Measurements from ENCODE around the gene PTCH2. TPM values are rescaled to one million over a fixed set of nuclear protein-coding genes. Genes with fewer than 3 reads are reported as not detected.

The PTCH2 gene
- total and polyA plus RNA-seq, 2 experiments from 2014 or later, result 0.66 to 0.97 TPM

DNA sequence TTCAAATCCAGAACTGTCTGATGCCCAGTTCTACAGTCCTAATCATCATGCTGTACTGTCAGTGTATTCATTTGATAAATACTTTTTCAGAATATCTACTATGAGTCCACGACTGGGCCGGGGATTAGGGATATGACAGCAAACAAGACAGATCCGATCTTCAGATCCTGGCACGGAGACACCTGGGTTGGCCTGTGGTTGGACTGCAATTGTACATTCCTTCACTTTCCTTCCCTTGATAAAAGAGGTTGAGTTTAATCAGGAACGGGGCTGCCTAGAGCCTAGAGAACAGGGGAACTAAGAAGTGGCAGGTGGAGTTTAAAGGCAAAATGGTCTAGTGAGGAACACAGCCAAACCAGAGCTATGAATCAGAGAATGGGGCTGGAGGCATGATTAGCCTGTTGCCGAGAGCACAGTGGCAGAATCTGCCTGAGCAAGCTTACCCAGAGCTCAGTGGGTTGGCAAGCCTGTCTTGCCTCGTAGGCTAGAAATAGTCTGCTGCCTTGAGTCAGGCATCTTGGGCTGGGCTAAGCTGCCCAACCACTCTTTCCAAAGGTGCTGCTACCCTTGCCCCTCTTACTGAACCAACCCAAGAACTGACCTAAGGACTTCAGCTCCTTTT is 38.1 kb upstream of the PTCH2 start:
- TF ChIP-seq CTCF (IDR thresholded peaks at IDR 0.05; ENCODE audit: low read depth, low read length), result no peak
- peak in 1 of 2 donors; percentile 56 for DNase-seq (ENCODE audit: low read depth in 1 of 2, low spot score in 1 of 2)
- Histone ChIP-seq H3K27ac (no peak overlapping the region), H3K4me3 (no peak overlapping the region), H3K9me3 (ENCODE audit: low read depth) (no peaks in the 10 kb centered on the region), H3K36me3 (no peaks in the 10 kb centered on the region), H3K27me3 (no peaks in the 10 kb centered on the region), H3K4me1 (ENCODE audit: low read depth) (no peaks in the 10 kb centered on the region)

GRCh38 chr1:44874155-44874554 is 31.1 kb upstream of the PTCH2 start:
- Histone ChIP-seq H3K4me3 (no peak overlapping the region), H3K4me1 (ENCODE audit: low read depth) (no peaks in the 10 kb centered on the region), H3K9me3 (ENCODE audit: low read depth) (no peaks in the 10 kb centered on the region), H3K27ac (no peak overlapping the region), H3K36me3 (peaks cover 5% of the 10 kb centered on the region), H3K27me3 (no peaks in the 10 kb centered on the region)
- no peak for TF ChIP-seq CTCF (IDR thresholded peaks at IDR 0.05; ENCODE audit: low read depth, low read length)
- no peak for DNase-seq (ENCODE audit: low read depth in 1 of 2, low spot score in 1 of 2)

DNA sequence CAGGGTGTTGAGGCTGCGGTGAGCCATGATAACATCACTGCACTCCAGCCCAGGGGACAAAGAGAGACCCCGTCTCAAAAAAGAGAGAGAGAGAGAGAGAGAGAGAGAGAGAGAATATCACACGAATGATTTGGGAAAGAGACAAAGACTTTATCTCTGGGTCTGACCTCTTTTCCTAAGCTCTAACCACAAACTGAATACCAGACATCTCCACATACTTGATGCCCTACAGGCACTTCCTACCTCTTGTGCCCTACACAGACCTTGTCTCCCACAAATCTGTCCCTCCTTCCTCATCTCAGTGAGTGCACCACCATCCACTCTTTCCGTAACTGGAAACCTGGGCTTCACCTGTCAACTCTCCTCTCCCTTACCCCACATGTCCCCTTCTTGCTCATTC is 27.0 kb upstream of the PTCH2 start:
- TF ChIP-seq CTCF (IDR thresholded peaks at IDR 0.05; ENCODE audit: low read depth, low read length), result no peak

DNA sequence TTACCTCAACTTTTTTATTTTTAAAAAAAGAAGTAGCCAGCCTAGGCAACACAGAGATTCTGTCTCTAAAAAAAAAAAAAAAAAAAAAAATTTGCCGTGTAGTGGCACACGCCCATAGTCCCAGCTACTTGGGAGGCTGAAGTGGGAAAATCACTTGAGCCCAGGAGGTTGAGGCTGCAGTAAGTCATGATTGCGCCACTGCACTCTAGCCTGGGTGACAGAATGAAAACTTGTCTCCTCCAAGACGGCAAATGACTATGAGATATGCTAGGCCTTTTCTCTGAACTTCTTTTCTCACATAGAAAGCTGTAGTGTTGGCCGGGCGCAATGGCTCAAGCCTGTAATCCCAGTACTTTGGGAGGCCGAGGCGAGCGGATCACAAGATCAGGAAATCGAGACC is 24.7 kb upstream of the PTCH2 start:
- H3K4me1 ChIP-seq (ENCODE audit: low read depth), result no peaks in the 10 kb centered on the region
- no peak for TF ChIP-seq CTCF (IDR thresholded peaks at IDR 0.05; ENCODE audit: low read depth, low read length)
- no peaks in the 10 kb centered on the region for H3K27me3 ChIP-seq
- H3K4me3 ChIP-seq, result no peak overlapping the region
- no peaks in the 10 kb centered on the region for H3K9me3 ChIP-seq (ENCODE audit: low read depth)
- H3K27ac ChIP-seq, result no peak overlapping the region
- no peak for DNase-seq (ENCODE audit: low read depth in 1 of 2, low spot score in 1 of 2)
- H3K36me3 ChIP-seq, result peaks cover 9% of the 10 kb centered on the region

More for the DNA sequence above, 27.0 kb upstream of the PTCH2 start:
- Histone ChIP-seq H3K27ac (no peak overlapping the region), H3K4me3 (no peak overlapping the region), H3K27me3 (no peaks in the 10 kb centered on the region), H3K36me3 (peaks cover 9% of the 10 kb centered on the region), H3K4me1 (ENCODE audit: low read depth) (no peaks in the 10 kb centered on the region), H3K9me3 (ENCODE audit: low read depth) (no peaks in the 10 kb centered on the region)
- no peak for DNase-seq (ENCODE audit: low read depth in 1 of 2, low spot score in 1 of 2)

DNA sequence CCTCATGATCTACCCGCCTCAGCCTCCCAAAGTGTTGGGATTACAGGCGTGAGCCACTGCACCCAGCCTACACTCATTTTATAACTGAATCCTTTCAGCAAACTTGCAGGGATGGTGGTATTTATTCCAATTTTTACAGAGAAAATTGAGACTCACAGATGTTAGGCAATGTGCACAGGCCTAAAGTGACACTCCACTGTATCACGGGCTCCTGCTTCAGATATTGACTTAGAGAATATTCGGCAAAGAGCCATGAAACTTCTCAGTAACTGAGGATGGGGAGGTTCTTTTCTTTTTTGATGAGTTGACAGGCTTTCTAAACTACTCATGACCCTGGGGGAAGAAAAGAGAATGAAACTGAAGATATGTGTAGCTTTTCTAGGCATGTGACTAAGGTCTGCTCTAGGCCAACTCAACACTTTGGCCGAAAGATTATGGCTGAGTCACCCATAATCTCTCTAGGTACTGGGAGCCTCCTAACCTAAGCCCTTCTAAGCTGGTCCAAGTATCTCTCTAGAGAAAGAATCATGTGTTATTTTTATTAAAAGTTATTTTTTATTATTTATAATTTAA is 19.9 kb upstream of the PTCH2 start:
- no peak overlapping the region for H3K4me3 ChIP-seq
- no peak overlapping the region for H3K27ac ChIP-seq
- H3K36me3 ChIP-seq, result no peaks in the 10 kb centered on the region
- TF ChIP-seq CTCF (IDR thresholded peaks at IDR 0.05; ENCODE audit: low read depth, low read length), result no peak
- H3K9me3 ChIP-seq (ENCODE audit: low read depth), result no peaks in the 10 kb centered on the region
- peak in 1 of 2 donors; percentile 73 for DNase-seq (ENCODE audit: low read depth in 1 of 2, low spot score in 1 of 2)
- no peaks in the 10 kb centered on the region for H3K27me3 ChIP-seq
- no peaks in the 10 kb centered on the region for H3K4me1 ChIP-seq (ENCODE audit: low read depth)

Data from cardiac muscle cell (in vitro differentiated cells and primary cell).